ENCODE results near the gene PAFAH1B2.

PAFAH1B2 gene

GRCh38 chr11:117096201-117096991 lies 47.7 kb upstream of the PAFAH1B2 start:
- peaks cover 13% of the 10 kb centered on the region; the same call in 1 of the 2 replicates for H4K20me1 ChIP-seq (ENCODE audit: control insufficient read depth, insufficient read depth, low read depth, low read length)
- TF ChIP-seq, protein P1, sequence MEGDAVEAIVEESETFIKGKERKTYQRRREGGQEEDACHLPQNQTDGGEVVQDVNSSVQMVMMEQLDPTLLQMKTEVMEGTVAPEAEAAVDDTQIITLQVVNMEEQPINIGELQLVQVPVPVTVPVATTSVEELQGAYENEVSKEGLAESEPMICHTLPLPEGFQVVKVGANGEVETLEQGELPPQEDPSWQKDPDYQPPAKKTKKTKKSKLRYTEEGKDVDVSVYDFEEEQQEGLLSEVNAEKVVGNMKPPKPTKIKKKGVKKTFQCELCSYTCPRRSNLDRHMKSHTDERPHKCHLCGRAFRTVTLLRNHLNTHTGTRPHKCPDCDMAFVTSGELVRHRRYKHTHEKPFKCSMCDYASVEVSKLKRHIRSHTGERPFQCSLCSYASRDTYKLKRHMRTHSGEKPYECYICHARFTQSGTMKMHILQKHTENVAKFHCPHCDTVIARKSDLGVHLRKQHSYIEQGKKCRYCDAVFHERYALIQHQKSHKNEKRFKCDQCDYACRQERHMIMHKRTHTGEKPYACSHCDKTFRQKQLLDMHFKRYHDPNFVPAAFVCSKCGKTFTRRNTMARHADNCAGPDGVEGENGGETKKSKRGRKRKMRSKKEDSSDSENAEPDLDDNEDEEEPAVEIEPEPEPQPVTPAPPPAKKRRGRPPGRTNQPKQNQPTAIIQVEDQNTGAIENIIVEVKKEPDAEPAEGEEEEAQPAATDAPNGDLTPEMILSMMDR (IDR thresholded peaks at IDR 0.05; ENCODE audit: low read depth, low read length, poor library complexity, severe bottlenecking), result no peak
- no peak for TF ChIP-seq EZH2phosphoT487 (IDR thresholded peaks at IDR 0.05; ENCODE audit: borderline replicate concordance, low read length)
- H3K36me3 ChIP-seq (ENCODE audit: control insufficient read depth, low read length), result no peaks in the 10 kb centered on the region; the same call in 1 of the 2 replicates
- no peaks in the 10 kb centered on the region for H3K27me3 ChIP-seq (ENCODE audit: control insufficient read depth, low read length)
- H3F3A ChIP-seq (ENCODE audit: control insufficient read depth, insufficient read depth), result 0 out of 2 replicates have a peak, but pooled peaks cover 2% of the 10 kb centered on the region
- no peaks in the 10 kb centered on the region for H3K9me3 ChIP-seq (ENCODE audit: control insufficient read depth, insufficient read depth, low read length)
- H3K27ac ChIP-seq (ENCODE audit: low read depth, low read length), result no peak overlapping the region
- H3K79me2 ChIP-seq (ENCODE audit: control insufficient read depth, low read length), result peaks cover 69% of the 10 kb centered on the region
- peak overlapping the region; percentile 77 for H3K4me3 ChIP-seq (ENCODE audit: low read length)
- H3K4me2 ChIP-seq (ENCODE audit: low read length), result peak overlapping the region; percentile 76
- no peaks in the 10 kb centered on the region for H3K9me2 ChIP-seq (replicated peaks; ENCODE audit: control insufficient read depth, low read length)
- peaks cover 41% of the 10 kb centered on the region for H3K4me1 ChIP-seq (ENCODE audit: control insufficient read depth, low read length)

DNA sequence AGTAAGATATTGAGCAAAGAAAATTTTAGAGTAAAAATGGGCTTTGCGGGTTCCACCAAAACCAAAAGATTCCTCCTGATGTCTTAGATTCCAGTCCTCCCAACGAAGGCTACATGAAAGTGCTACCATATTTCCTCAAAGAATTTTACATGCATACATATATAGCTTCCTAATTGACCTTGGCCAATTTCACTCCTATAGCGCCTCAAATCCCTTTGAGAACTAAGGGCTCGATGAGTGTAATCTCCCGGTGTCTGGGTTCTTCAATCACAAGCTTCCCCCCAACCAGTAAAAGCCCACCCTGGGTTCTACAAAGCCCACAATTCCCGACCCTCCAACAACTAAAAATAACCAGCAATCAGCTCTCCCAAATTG lies 47.1 kb upstream of the PAFAH1B2 start:
- no peaks in the 10 kb centered on the region for H3K27me3 ChIP-seq (ENCODE audit: control insufficient read depth, low read length)
- H3K9me3 ChIP-seq (ENCODE audit: control insufficient read depth, insufficient read depth, low read length), result no peaks in the 10 kb centered on the region
- H3K4me3 ChIP-seq (ENCODE audit: low read length), result peak overlapping the region; percentile 77
- peaks cover 13% of the 10 kb centered on the region; the same call in 1 of the 2 replicates for H4K20me1 ChIP-seq (ENCODE audit: control insufficient read depth, insufficient read depth, low read depth, low read length)
- no peak overlapping the region for H3K27ac ChIP-seq (ENCODE audit: low read depth, low read length)
- H3K36me3 ChIP-seq (ENCODE audit: control insufficient read depth, low read length), result no peaks in the 10 kb centered on the region; the same call in 1 of the 2 replicates
- peaks cover 41% of the 10 kb centered on the region for H3K4me1 ChIP-seq (ENCODE audit: control insufficient read depth, low read length)
- no peaks in the 10 kb centered on the region for H3K9me2 ChIP-seq (replicated peaks; ENCODE audit: control insufficient read depth, low read length)
- 0 out of 2 replicates have a peak, but pooled peaks cover 2% of the 10 kb centered on the region for H3F3A ChIP-seq (ENCODE audit: control insufficient read depth, insufficient read depth)
- H3K4me2 ChIP-seq (ENCODE audit: low read length), result peak overlapping the region; percentile 76
- H3K79me2 ChIP-seq (ENCODE audit: control insufficient read depth, low read length), result peaks cover 63% of the 10 kb centered on the region
- no peak for TF ChIP-seq EZH2phosphoT487 (IDR thresholded peaks at IDR 0.05; ENCODE audit: borderline replicate concordance, low read length)
- TF ChIP-seq, protein P1 (IDR thresholded peaks at IDR 0.05; ENCODE audit: low read depth, low read length, poor library complexity, severe bottlenecking), result no peak

- Histone ChIP-seq H3K4me1 (ENCODE audit: control insufficient read depth, low read length) (peaks cover 41% of the 10 kb centered on the region), H3K4me3 (ENCODE audit: low read length) (peak overlapping the region; percentile 77), H3K9me3 (ENCODE audit: control insufficient read depth, insufficient read depth, low read length) (no peaks in the 10 kb centered on the region), H3K9me2 (replicated peaks; ENCODE audit: control insufficient read depth, low read length) (no peaks in the 10 kb centered on the region), H3K27me3 (ENCODE audit: control insufficient read depth, low read length) (no peaks in the 10 kb centered on the region), H4K20me1 (ENCODE audit: control insufficient read depth, insufficient read depth, low read depth, low read length) (peaks cover 13% of the 10 kb centered on the region; the same call in 1 of the 2 replicates), H3K79me2 (ENCODE audit: control insufficient read depth, low read length) (peaks cover 57% of the 10 kb centered on the region), H3F3A (ENCODE audit: control insufficient read depth, insufficient read depth) (0 out of 2 replicates have a peak, but pooled peaks cover 2% of the 10 kb centered on the region), H3K27ac (ENCODE audit: low read depth, low read length) (peak overlapping the region; percentile 19; the same call in 1 of the 2 replicates), H3K36me3 (ENCODE audit: control insufficient read depth, low read length) (no peaks in the 10 kb centered on the region; the same call in 1 of the 2 replicates), H3K4me2 (ENCODE audit: low read length) (peak overlapping the region; percentile 76)
- TF ChIP-seq, protein P1 (IDR thresholded peaks at IDR 0.05; ENCODE audit: low read depth, low read length, poor library complexity, severe bottlenecking), result no peak
- TF ChIP-seq EZH2phosphoT487 (IDR thresholded peaks at IDR 0.05; ENCODE audit: borderline replicate concordance, low read length), result no peak
Measured at GRCh38 chr11:117097389-117098268, 46.5 kb upstream of the PAFAH1B2 start.
